ENCODE results near the gene BCL2L13.
"Not testable (repeated sequence)": the region's sequence is repeated elsewhere in the genome, so short reads cannot be mapped to it uniquely, and the experiment has no call there.

BCL2L13 gene

GRCh38 chr22:17633217-17633997 lies 5.2 kb upstream of the BCL2L13 start:
- no peaks in the 10 kb centered on the region for H3K27me3 ChIP-seq (ENCODE audit: insufficient read depth, poor library complexity, severe bottlenecking)
- H3K4me3 ChIP-seq (ENCODE audit: severe bottlenecking) = no peak overlapping the region
- ATAC-seq (ENCODE audit: low read depth) (peak; percentile 82), DNase-seq (ENCODE audit: low spot score) (no peak)
- H3K36me3 ChIP-seq (ENCODE audit: low read depth) = no peaks in the 10 kb centered on the region
- no peaks in the 10 kb centered on the region for H3K9me3 ChIP-seq (ENCODE audit: severe bottlenecking)
- no peak for TF ChIP-seq CTCF (IDR thresholded peaks at IDR 0.05; ENCODE audit: poor library complexity, severe bottlenecking)
- peaks cover 25% of the 10 kb centered on the region for H3K4me1 ChIP-seq (ENCODE audit: insufficient read depth, poor library complexity, severe bottlenecking)
- peak overlapping the region; percentile 99 for H3K27ac ChIP-seq (ENCODE audit: poor library complexity, severe bottlenecking)

- DNase-seq (ENCODE audit: low spot score) (no peak), ATAC-seq (ENCODE audit: low read depth) (no peak)
- Histone ChIP-seq H3K4me3 (ENCODE audit: severe bottlenecking) (no peak overlapping the region), H3K27me3 (ENCODE audit: insufficient read depth, poor library complexity, severe bottlenecking) (no peaks in the 10 kb centered on the region), H3K27ac (ENCODE audit: poor library complexity, severe bottlenecking) (peak overlapping the region; percentile 99), H3K36me3 (ENCODE audit: low read depth) (no peaks in the 10 kb centered on the region), H3K9me3 (ENCODE audit: severe bottlenecking) (no peaks in the 10 kb centered on the region), H3K4me1 (ENCODE audit: insufficient read depth, poor library complexity, severe bottlenecking) (peaks cover 25% of the 10 kb centered on the region)
- no peak for TF ChIP-seq CTCF (IDR thresholded peaks at IDR 0.05; ENCODE audit: poor library complexity, severe bottlenecking)
These were observed 4.6 kb upstream of the BCL2L13 start for GRCh38 chr22:17633998-17634323.

- Histone ChIP-seq H3K4me3 (ENCODE audit: severe bottlenecking) (no peak overlapping the region), H3K4me1 (ENCODE audit: insufficient read depth, poor library complexity, severe bottlenecking) (peaks cover 25% of the 10 kb centered on the region), H3K9me3 (ENCODE audit: severe bottlenecking) (no peaks in the 10 kb centered on the region), H3K27me3 (ENCODE audit: insufficient read depth, poor library complexity, severe bottlenecking) (no peaks in the 10 kb centered on the region), H3K27ac (ENCODE audit: poor library complexity, severe bottlenecking) (peak overlapping the region; percentile 99), H3K36me3 (ENCODE audit: low read depth) (no peaks in the 10 kb centered on the region)
- no peak for ATAC-seq (ENCODE audit: low read depth)
- TF ChIP-seq CTCF (IDR thresholded peaks at IDR 0.05; ENCODE audit: poor library complexity, severe bottlenecking) = no peak
- DNase-seq (ENCODE audit: low spot score) = no peak
These were observed 3.9 kb upstream of the BCL2L13 start for GRCh38 chr22:17634696-17635095.

- H3K4me1 ChIP-seq (ENCODE audit: insufficient read depth, poor library complexity, severe bottlenecking) = peaks cover 29% of the 10 kb centered on the region
- not testable (repeated sequence) for H3K36me3 ChIP-seq (ENCODE audit: low read depth); H3K4me3 ChIP-seq (ENCODE audit: severe bottlenecking); ATAC-seq (ENCODE audit: low read depth); DNase-seq (ENCODE audit: low spot score); H3K27me3 ChIP-seq (ENCODE audit: insufficient read depth, poor library complexity, severe bottlenecking); H3K9me3 ChIP-seq (ENCODE audit: severe bottlenecking)
- H3K27ac ChIP-seq (ENCODE audit: poor library complexity, severe bottlenecking) = peak overlapping the region; percentile 93
These were observed 1.7 kb upstream of the BCL2L13 start for GRCh38 chr22:17636850-17637249.

- ATAC-seq (ENCODE audit: low read depth) (no peak; the same call in 2 of the 3 replicates), DNase-seq (ENCODE audit: low spot score) (no peak)
- Histone ChIP-seq H3K27me3 (ENCODE audit: insufficient read depth, poor library complexity, severe bottlenecking) (no peaks in the 10 kb centered on the region), H3K36me3 (ENCODE audit: low read depth) (0 out of 2 replicates have a peak, but pooled peaks cover 5% of the 10 kb centered on the region), H3K27ac (ENCODE audit: poor library complexity, severe bottlenecking) (peak overlapping the region; percentile 93), H3K4me1 (ENCODE audit: insufficient read depth, poor library complexity, severe bottlenecking) (peaks cover 21% of the 10 kb centered on the region), H3K4me3 (ENCODE audit: severe bottlenecking) (peak overlapping the region; percentile 72), H3K9me3 (ENCODE audit: severe bottlenecking) (no peaks in the 10 kb centered on the region)
- TF ChIP-seq CTCF (IDR thresholded peaks at IDR 0.05; ENCODE audit: poor library complexity, severe bottlenecking) = no peak
These were observed 921 bp upstream of the BCL2L13 start for GRCh38 chr22:17637490-17638181.
